GM12878 (cell line): ENCODE data around the gene LRBA. TPM values are rescaled to one million over a fixed set of nuclear protein-coding genes. Genes with fewer than 3 reads are reported as not detected.
A peak's percentile ranks its signal among the peaks of the same experiment; 100 is the strongest.

Experiments
- ATAC-seq: fragments of 200-7000 bp; cut with Tn5 transposase; 3 replicates; pipeline ENCODE4 v1.9.1; 2020; ENCODE audit warnings: mild to moderate bottlenecking, moderate library complexity
- BruUV-seq: library from RNA; stranded (reverse); fragments of 400-500 nt; replicated peaks from 2 replicates; lab custom pipeline; 2021; lab: Mats Ljungman, UMichigan
- CTCF ChIA-PET: fragments of 300-600 bp; sonication (Branson Sonifier 250); formaldehyde crosslinking; extraction: SDS; loops from one replicate; lab custom pipeline; 2021; ENCODE audit warnings: inconsistent platforms; lab: Yijun Ruan, JAX
- POLR2A ChIA-PET: fragments of 350-600 bp; formaldehyde crosslinking; extraction: SDS; loops from one replicate; lab custom pipeline; 2021; ENCODE audit warnings: inconsistent platforms; lab: Charles Lee
- RAD21 ChIA-PET: fragments of 300-600 bp; sonication (Branson Sonifier 250); formaldehyde crosslinking; loops from one replicate; lab custom pipeline; 2023; ENCODE audit warnings: antibody characterized with exemption; ENCODE audit not compliant: unreplicated experiment; lab: Charles Lee
- SMC1A ChIA-PET: fragments of 300-600 bp; sonication (Branson Sonifier 250); formaldehyde crosslinking; loops from one replicate; lab custom pipeline; 2023; ENCODE audit not compliant: unreplicated experiment, uncharacterized antibody; lab: Charles Lee
- DNase-seq: peaks from one replicate; pipeline ENCODE4 v3.0.0-alpha.2; 2011; ENCODE audit warnings: low read depth, low spot score
- FAIRE-seq: peaks from 3 replicates; lab custom pipeline; 2011; peaks lifted over from hg19 to GRCh38; lab: Jason Lieb, UNC
- H2AFZ ChIP-seq: 2 replicates; pipeline ENCODE4 v1.6.0; 2011; ENCODE audit warnings: low read depth, low read length, control low read depth; ENCODE audit not compliant: control insufficient read depth
- H3K27ac ChIP-seq: 2 replicates; pipeline ENCODE4 v1.5.1; 2011; ENCODE audit warnings: control low read depth; ENCODE audit not compliant: control insufficient read depth, insufficient read depth
- H3K27me3 ChIP-seq, 2 experiments: replicated peaks in 1 of 2; 2 replicates each; pipeline versions ENCODE4 v1.6.0 to v1.6.1; 2011; ENCODE audit warnings: low read length in 1 of 2; ENCODE audit not compliant: control insufficient read depth in 2 of 2, insufficient read depth in 2 of 2
- H3K36me3 ChIP-seq, 2 experiments: 2 replicates each; pipeline ENCODE4 v1.5.1; 2011; ENCODE audit warnings: low read length in 1 of 2; ENCODE audit not compliant: control insufficient read depth in 2 of 2, insufficient read depth in 2 of 2
- H3K4me1 ChIP-seq: 2 replicates; pipeline ENCODE4 v1.6.1; 2011; ENCODE audit warnings: mild to moderate bottlenecking, low read length, moderate library complexity, mixed read lengths; ENCODE audit not compliant: control insufficient read depth, insufficient read depth
- H3K4me2 ChIP-seq: 2 replicates; pipeline ENCODE4 v1.6.0; 2011; ENCODE audit warnings: control low read depth; ENCODE audit not compliant: control insufficient read depth, insufficient read depth
- H3K4me3 ChIP-seq: fragments of 200-600 bp; sonication (generic); 2 replicates; pipeline ENCODE4 v1.5.1; 2016
- H3K79me2 ChIP-seq: 2 replicates; pipeline ENCODE4 v1.6.0; 2011; ENCODE audit warnings: low read length; ENCODE audit not compliant: control insufficient read depth, insufficient read depth
- H3K9ac ChIP-seq: 2 replicates; pipeline ENCODE4 v1.8.0; 2011; ENCODE audit warnings: low read length, control low read depth, mixed read lengths; ENCODE audit not compliant: control insufficient read depth, insufficient read depth
- H3K9me3 ChIP-seq: replicated peaks from 3 replicates; pipeline ENCODE4 v1.5.1; 2011; ENCODE audit warnings: mild to moderate bottlenecking, low read length; ENCODE audit not compliant: control insufficient read depth, insufficient read depth
- H4K20me1 ChIP-seq: 2 replicates; pipeline ENCODE4 v1.6.0; 2011; ENCODE audit not compliant: control insufficient read depth, insufficient read depth
- CEBPB ChIP-seq, 2 experiments: fragments of 150-350 bp in 1 of 2; IDR thresholded peaks; 2 replicates each; pipeline ENCODE4 v1.6.1; 2012 to 2014; ENCODE audit warnings: low read depth in 2 of 2, low read length in 2 of 2, borderline replicate concordance in 1 of 2, inconsistent platforms in 1 of 2
- CEBPZ ChIP-seq: fragments of 150-350 bp; IDR thresholded peaks from 2 replicates; pipeline ENCODE4 v1.6.1; 2016; ENCODE audit warnings: low read depth, low read length
- CUX1 ChIP-seq: IDR thresholded peaks from 2 replicates; pipeline ENCODE4 v1.6.1; 2012; ENCODE audit warnings: improper control_type of control experiment, low read depth, low read length; ENCODE audit not compliant: insufficient replicate concordance
- IRF3 ChIP-seq: fragments of 450-650 bp; IDR thresholded peaks from 2 replicates; pipeline ENCODE4 v1.6.1; 2014; ENCODE audit warnings: mild to moderate bottlenecking
- PAX5 ChIP-seq: IDR thresholded peaks from 2 replicates; pipeline ENCODE4 v1.6.1; 2011; ENCODE audit warnings: low read depth, low read length, borderline replicate concordance
- SPI1 ChIP-seq: IDR thresholded peaks from 2 replicates; pipeline ENCODE4 v1.6.1; 2011; ENCODE audit warnings: low read depth, mild to moderate bottlenecking, low read length, moderate library complexity, borderline replicate concordance; ENCODE audit not compliant: insufficient read depth
- TCF3 ChIP-seq: IDR thresholded peaks from 2 replicates; pipeline ENCODE4 v1.6.1; 2012; ENCODE audit warnings: low read depth, mild to moderate bottlenecking, low read length, borderline replicate concordance; ENCODE audit not compliant: insufficient read depth
- WGBS: methylation state at CpG from one replicate; pipeline ENCODE4 v1.1.6; 2016; ENCODE audit warnings: low lambda C conversion rate; ENCODE audit not compliant: insufficient replicate concordance, insufficient coverage; ENCODE audit errors: missing lambda C conversion rate; 5-methylcytosine and 5-hydroxymethylcytosine counted together
- in situ Hi-C: fragments of 300-500 bp; cut with MboI; formaldehyde crosslinking; loops from 9 replicates; pipeline ENCODE4 v1.14.3; 2018; ENCODE audit warnings: mixed read lengths
- intact Hi-C: fragments of 100-400 bp; cut with micrococcal nuclease; formaldehyde crosslinking; loops from one replicate; pipeline ENCODE4 v1.14.2; 2022; ENCODE audit not compliant: unreplicated experiment
- polyA plus RNA-seq, 11 experiments: library from polyadenylated mRNA; depleted of rRNA in 4 of 11; unstranded in 6 of 11; stranded (reverse) in 5 of 11; fragments of >200 nt; fragmentation: Nextera tagmentation in 4 of 11; fragmentation: Illumina TruSeq in 1 of 11; extraction: Ambion mirVana in 4 of 11; extraction: Trizol in 1 of 11; gene quantifications; 1 replicate in 1 of 11; 2 replicates in 10 of 11; pipeline versions ENCODE4 v1.2.1 to v1.2.3, GENCODE V29; 2011 to 2016; ENCODE audit warnings: inconsistent platforms in 2 of 11, missing spikeins in 2 of 11, low read depth in 1 of 11
- total RNA-seq, 4 experiments: library from RNA; depleted of rRNA in 3 of 4; stranded (reverse); fragments of >200 nt in 3 of 4; fragmentation: Illumina TruSeq in 1 of 4; extraction: Trizol in 1 of 4; gene quantifications; 2 replicates each; pipeline versions ENCODE4 v1.2.1 to v1.2.3, GENCODE V29; 2013 to 2021

The LRBA gene
- total and polyA plus RNA-seq, 10 of the 15 experiments (the other 5 are each of a cell fraction or from before 2014, with no cell fraction given), result 20.3 to 93.4 (median 55.0) TPM

- 0 out of 4 replicates have a peak, but pooled peaks cover 0 to under 1% of the 10 kb centered on the region in 2 experiments for H3K36me3 ChIP-seq
- H3K4me1 ChIP-seq, result no peaks in the 10 kb centered on the region
- WGBS, result 98% methylated on average over 2 of the region's 2 CpGs
- H3K79me2 ChIP-seq, result no peaks in the 10 kb centered on the region
- no peak overlapping the region for H3K27ac ChIP-seq
- ChIA-PET SMC1A (interaction anchor here (0.6 kb wide), 1 partner anchor 11 kb away, joined by 3 read pairs; no protein-coding TSS in a partner anchor), RAD21 (no interaction called here), CTCF (no interaction called here), POLR2A (no interaction called here)
- no peak for FAIRE-seq
- no peak overlapping the region for H2AFZ ChIP-seq
- H3K9me3 ChIP-seq, result no peaks in the 10 kb centered on the region
- no peak overlapping the region for H3K9ac ChIP-seq
- H4K20me1 ChIP-seq, result no peaks in the 10 kb centered on the region
- ATAC-seq, result peak; percentile 81
- TF ChIP-seq TCF3 (no peak), PAX5 (no peak), CEBPB (IDR thresholded peaks at IDR 0.05; ENCODE audit: borderline replicate concordance in 1 of 2, low read depth in 2 of 2, low read length in 2 of 2) (no peak), CUX1 (no peak), CEBPZ (no peak), SPI1 (peak; percentile 82; the same call in 1 of the 2 replicates), IRF3 (no peak)
- intact Hi-C loops, result no loop called here
- BruUV-seq, result no TSS peak
- in situ Hi-C loops, result no loop called here
- DNase-seq, result no peak
- H3K27me3 ChIP-seq, result no peaks in the 10 kb centered on the region
- H3K4me3 ChIP-seq, result no peak overlapping the region
- no peak overlapping the region for H3K4me2 ChIP-seq
Measured at GRCh38 chr4:150673793-150674192, 341.3 kb downstream of the LRBA start.
